Common myeloid progenitor, CD34-positive (primary cell): ENCODE results near the gene CORT.

Source experiments
- CTCF ChIA-PET: fragments of 350-600 bp; sonication (Branson Sonifier 250); formaldehyde crosslinking; loops from one replicate; lab custom pipeline; 2021; ENCODE audit warnings: antibody characterized with exemption; lab: Charles Lee
- POLR2A ChIA-PET: fragments of 350-600 bp; sonication (Branson Sonifier 250); formaldehyde crosslinking; loops from one replicate; lab custom pipeline; 2021; ENCODE audit warnings: antibody characterized with exemption; lab: Charles Lee
- DNase-seq, 3 donors: peaks; one replicate each; pipeline versions ENCODE4 v3.0.0 to v3.0.0-alpha.2; 2013
- H3K27ac ChIP-seq, 2 experiments: 1 replicate in 1 of 2; 2 replicates in 1 of 2; pipeline ENCODE4 v1.7.0; 2013; ENCODE audit warnings: inconsistent platforms in 2 of 2, low read length in 2 of 2, mild to moderate bottlenecking in 2 of 2, low read depth in 1 of 2, moderate library complexity in 1 of 2; ENCODE audit not compliant: severe bottlenecking in 2 of 2, insufficient read depth in 1 of 2, poor library complexity in 1 of 2
- H3K27me3 ChIP-seq, 5 experiments: replicated peaks in 2 of 5; 1 replicate in 3 of 5; 2 replicates in 2 of 5; pipeline versions ENCODE4 v1.6.1 to v1.7.0; 2013; ENCODE audit warnings: low read length in 4 of 5, mild to moderate bottlenecking in 2 of 5, moderate library complexity in 2 of 5, inconsistent platforms in 1 of 5; ENCODE audit not compliant: insufficient read depth in 5 of 5, control insufficient read depth in 4 of 5
- H3K36me3 ChIP-seq, 4 experiments: 1 replicate in 2 of 4; 2 replicates in 2 of 4; pipeline versions ENCODE4 v1.6.1 to v1.7.0; 2013; ENCODE audit warnings: low read length in 3 of 4, control low read depth in 1 of 4, mild to moderate bottlenecking in 1 of 4; ENCODE audit not compliant: control insufficient read depth in 4 of 4, insufficient read depth in 4 of 4
- H3K4me1 ChIP-seq, 4 experiments: 1 replicate in 3 of 4; 2 replicates in 1 of 4; pipeline versions ENCODE4 v1.6.1 to v1.7.1; 2013; ENCODE audit warnings: low read length in 3 of 4, mild to moderate bottlenecking in 3 of 4, control low read depth in 1 of 4, inconsistent platforms in 1 of 4, moderate library complexity in 1 of 4; ENCODE audit not compliant: control insufficient read depth in 4 of 4, insufficient read depth in 4 of 4; ENCODE audit errors: control extremely low read depth in 1 of 4
- H3K4me3 ChIP-seq, 7 experiments: 1 replicate in 4 of 7; 2 replicates in 3 of 7; pipeline versions ENCODE4 v1.5.1 to v1.7.0; 2013; ENCODE audit warnings: mild to moderate bottlenecking in 7 of 7, low read length in 6 of 7, moderate library complexity in 6 of 7, inconsistent platforms in 2 of 7, low read depth in 2 of 7, control low read depth in 1 of 7; ENCODE audit not compliant: insufficient read depth in 4 of 7, control insufficient read depth in 1 of 7; ENCODE audit errors: extremely low read depth in 1 of 7
- H3K9me3 ChIP-seq, 5 experiments: 1 replicate in 4 of 5; 2 replicates in 1 of 5; pipeline versions ENCODE4 v1.6.1 to v1.7.1; 2013; ENCODE audit warnings: low read length in 4 of 5, mild to moderate bottlenecking in 2 of 5, inconsistent platforms in 1 of 5, low read depth in 1 of 5, moderate library complexity in 1 of 5; ENCODE audit not compliant: control insufficient read depth in 4 of 5, insufficient read depth in 2 of 5; ENCODE audit errors: control extremely low read depth in 1 of 5
- WGBS: methylation state at CpG from one replicate; pipeline ENCODE4 v1.1.5; 2013; ENCODE audit not compliant: insufficient coverage; 5-methylcytosine and 5-hydroxymethylcytosine counted together

The CORT gene

DNA sequence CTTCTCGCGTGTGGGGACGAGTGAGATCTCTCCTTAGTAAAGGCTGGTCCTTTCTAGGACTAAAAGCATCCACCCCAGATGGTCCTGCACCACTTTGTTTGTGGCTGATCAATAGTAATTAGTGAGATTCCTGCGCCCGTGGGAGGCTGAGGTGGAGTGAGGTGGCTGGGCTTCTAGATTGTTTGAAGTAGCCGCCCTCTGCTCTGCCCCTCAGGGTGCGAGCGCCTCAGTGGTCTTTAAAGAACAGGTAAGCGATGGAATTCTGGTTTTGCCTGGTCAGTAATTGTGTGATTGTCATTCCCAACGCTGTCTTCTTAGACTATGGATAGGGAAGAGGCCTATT lies 45.6 kb downstream of the CORT start:
- Histone ChIP-seq H3K9me3 (no peaks in the 10 kb centered on the region), H3K27ac (peak overlapping the region in 1 of 2 experiments; percentile 65), H3K4me3 (peak overlapping the region in 4 of 7 experiments; percentile 55 to 81 (median 72)), H3K27me3 (no peaks in the 10 kb centered on the region), H3K36me3 (peaks cover 0 to 21% (median 3%) of the 10 kb centered on the region in 4 experiments), H3K4me1 (peaks cover 0 to 16% (median 13%) of the 10 kb centered on the region in 4 experiments)
- DNase-seq, result no peak
- ChIA-PET POLR2A (no interaction called here), CTCF (interaction anchor here (0.8 to 10.0 kb wide), 15 partner anchors 8 to 1691 kb away, joined by 3 to 118 read pairs (median 3); partner anchors contain the start of genes CENPS and PEX14)
- WGBS, result 87% methylated on average over 10 of the region's 10 CpGs

DNA sequence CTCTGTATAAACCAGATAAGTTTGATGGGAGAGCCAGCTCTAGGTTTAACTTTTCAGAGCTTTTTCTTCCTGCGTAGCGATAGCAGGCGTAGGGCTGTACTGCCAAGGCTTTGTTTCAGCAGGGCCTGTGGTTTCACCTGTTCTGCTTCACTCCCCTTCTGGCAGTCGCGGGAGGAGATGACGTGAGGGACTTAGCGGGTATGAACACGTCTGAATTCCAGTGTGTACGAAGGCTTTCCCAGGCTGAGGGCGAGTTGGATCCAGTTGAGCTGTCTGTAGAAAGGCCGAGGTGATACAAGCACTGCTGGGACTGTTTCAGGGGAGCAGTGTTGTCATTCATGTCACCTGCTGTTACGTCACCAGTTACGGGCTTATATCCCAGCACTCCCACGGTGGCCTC lies 46.1 kb downstream of the CORT start:
- Histone ChIP-seq H3K27me3 (no peaks in the 10 kb centered on the region), H3K9me3 (no peaks in the 10 kb centered on the region), H3K4me1 (peaks cover 0 to 17% (median 13%) of the 10 kb centered on the region in 4 experiments), H3K27ac (peak overlapping the region in 1 of 2 experiments; percentile 65), H3K4me3 (no peak overlapping the region), H3K36me3 (peaks cover 0 to 21% (median 3%) of the 10 kb centered on the region in 4 experiments)
- CTCF ChIA-PET, result interaction anchor here (0.8 to 10.0 kb wide), 5 partner anchors 14 to 444 kb away, joined by 3 to 118 read pairs (median 7); partner anchors contain the start of gene CENPS
- no peak for DNase-seq
- 91% methylated on average over 14 of the region's 14 CpGs for WGBS
- POLR2A ChIA-PET, result no interaction called here

DNA sequence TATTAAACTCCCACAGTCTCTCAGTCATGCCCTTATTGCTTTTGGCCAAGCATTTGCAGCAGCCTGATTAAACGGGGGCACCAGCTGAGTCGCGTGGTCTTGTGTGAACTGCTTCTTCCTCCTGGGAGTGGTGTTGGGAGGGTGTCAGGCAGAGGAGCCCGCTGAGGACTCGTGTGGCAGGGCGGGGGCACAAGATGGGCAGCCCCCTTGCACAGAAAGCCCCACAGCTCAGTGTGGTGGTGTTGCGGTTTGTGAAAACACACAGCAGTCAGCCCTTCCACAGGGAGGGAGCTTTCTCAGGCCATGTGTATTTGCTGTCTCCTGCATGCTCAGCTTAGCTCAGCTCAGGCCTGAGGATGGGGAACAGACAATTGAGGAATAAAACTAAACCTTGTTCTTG lies 47.3 kb downstream of the CORT start:
- DNase-seq, result no peak
- CTCF ChIA-PET, result interaction anchor here (9.9 to 10.0 kb wide), 2 partner anchors 13 to 65 kb away, joined by 108 to 118 read pairs; partner anchors contain the start of gene CENPS

DNA sequence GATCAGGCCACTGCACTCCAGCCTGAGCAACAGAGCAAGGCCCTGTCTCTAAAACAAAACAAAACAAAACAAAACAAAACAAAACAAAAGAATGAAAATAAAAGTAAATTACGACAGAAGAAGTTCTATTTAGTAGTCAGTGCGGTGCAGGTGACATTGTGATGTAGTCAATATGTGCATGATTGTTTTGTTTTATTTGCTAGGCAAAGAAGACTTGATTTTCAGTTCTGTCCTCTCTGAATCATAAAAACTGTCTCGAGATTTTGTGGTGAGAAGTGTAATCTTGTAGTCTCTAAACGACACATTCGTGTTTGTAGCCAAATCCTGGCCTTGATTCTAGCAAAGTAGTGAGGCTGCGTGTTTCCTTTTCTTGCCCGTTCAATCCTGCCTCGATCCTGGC lies 48.4 kb downstream of the CORT start:
- peaks cover 0 to 17% (median 13%) of the 10 kb centered on the region in 4 experiments for H3K4me1 ChIP-seq
- no peaks in the 10 kb centered on the region for H3K27me3 ChIP-seq
- H3K4me3 ChIP-seq, result no peak overlapping the region
- WGBS, result 97% methylated on average over 8 of the region's 8 CpGs
- peaks cover 0 to 19% (median 3%) of the 10 kb centered on the region in 4 experiments for H3K36me3 ChIP-seq
- ChIA-PET CTCF (interaction anchor here (1.7 to 10.0 kb wide), 3 partner anchors 12 to 66 kb away, joined by 5 to 118 read pairs (median 108); partner anchors contain the start of gene CENPS), POLR2A (no interaction called here)
- no peak for DNase-seq
- no peaks in the 10 kb centered on the region for H3K9me3 ChIP-seq
- no peak overlapping the region for H3K27ac ChIP-seq

More for the DNA sequence above, 47.3 kb downstream of the CORT start:
- Histone ChIP-seq H3K9me3 (no peaks in the 10 kb centered on the region), H3K4me3 (no peak overlapping the region), H3K27ac (no peak overlapping the region), H3K27me3 (no peaks in the 10 kb centered on the region), H3K4me1 (peaks cover 0 to 17% (median 13%) of the 10 kb centered on the region in 4 experiments), H3K36me3 (peaks cover 0 to 19% (median 3%) of the 10 kb centered on the region in 4 experiments)
- POLR2A ChIA-PET, result interaction anchor here (0.7 kb wide), 1 partner anchor 67 kb away, joined by 3 read pairs; no protein-coding TSS in a partner anchor
- 82% methylated on average over 1 of the region's 7 CpGs for WGBS
